IMR-90 (cell line): Measurements from ENCODE around the gene CHAC1. TPM values are rescaled to one million over a fixed set of nuclear protein-coding genes. Genes with fewer than 3 reads are reported as not detected.

Source experiments
- ATAC-seq: fragments of 200-7000 bp; cut with Tn5 transposase; 2 replicates; pipeline ENCODE4 v1.9.1; 2020; ENCODE audit warnings: low read depth, mild to moderate bottlenecking, moderate library complexity
- BruUV-seq: library from RNA; stranded (reverse); fragments of 400-500 nt; replicated peaks from 2 replicates; lab custom pipeline; 2021; lab: Mats Ljungman, UMichigan
- CTCF ChIA-PET: fragments of 300-600 bp; formaldehyde crosslinking; extraction: SDS; loops from one replicate; lab custom pipeline; 2021; ENCODE audit warnings: antibody characterized with exemption; lab: Yijun Ruan, JAX
- POLR2A ChIA-PET: fragments of 300-600 bp; sonication (Branson Sonifier 250); formaldehyde crosslinking; loops from one replicate; lab custom pipeline; 2022; ENCODE audit warnings: antibody characterized with exemption; ENCODE audit not compliant: unreplicated experiment; lab: Charles Lee
- DNase-seq: peaks from one replicate; pipeline ENCODE4 v3.0.0; 2013
- H2AFZ ChIP-seq: replicated peaks from 2 replicates; pipeline ENCODE3; 2013; ENCODE audit warnings: low read length, mild to moderate bottlenecking; ENCODE audit not compliant: poor library complexity
- H2AK5ac ChIP-seq: 2 replicates; pipeline ENCODE4 v1.6.1; 2013; ENCODE audit warnings: low read depth, low read length, inconsistent platforms
- H2AK9ac ChIP-seq: replicated peaks from 2 replicates; pipeline ENCODE3; 2013; ENCODE audit warnings: mild to moderate bottlenecking, low read depth, low read length, moderate library complexity; ENCODE audit not compliant: poor library complexity
- H2BK120ac ChIP-seq: 2 replicates; pipeline ENCODE4 v1.6.1; 2013; ENCODE audit warnings: low read depth, low read length, inconsistent platforms
- H2BK15ac ChIP-seq: 3 replicates; pipeline ENCODE4 v1.6.1; 2013; ENCODE audit warnings: low read depth, low read length, inconsistent platforms
- H2BK20ac ChIP-seq: 2 replicates; pipeline ENCODE4 v1.6.1; 2013; ENCODE audit warnings: low read depth, mild to moderate bottlenecking, inconsistent platforms, low read length, moderate library complexity
- H2BK5ac ChIP-seq: 2 replicates; pipeline ENCODE4 v1.6.1; 2013; ENCODE audit warnings: mild to moderate bottlenecking, low read depth, low read length, inconsistent platforms; ENCODE audit not compliant: poor library complexity, severe bottlenecking
- H3K14ac ChIP-seq: replicated peaks from 2 replicates; pipeline ENCODE4 v1.6.1; 2013; ENCODE audit warnings: low read depth, low read length, inconsistent platforms
- H3K18ac ChIP-seq: 2 replicates; pipeline ENCODE4 v1.6.1; 2013; ENCODE audit warnings: low read depth, low read length, control low read depth
- H3K23ac ChIP-seq: 2 replicates; pipeline ENCODE4 v1.6.1; 2013; ENCODE audit warnings: low read depth, low read length, inconsistent platforms
- H3K27ac ChIP-seq: 2 replicates; pipeline ENCODE4 v1.5.1; 2013; ENCODE audit warnings: mild to moderate bottlenecking, control low read depth, low read length; ENCODE audit not compliant: insufficient read depth
- H3K27me3 ChIP-seq: 2 replicates; pipeline ENCODE4 v1.6.1; 2013; ENCODE audit warnings: low read length; ENCODE audit not compliant: control insufficient read depth, insufficient read depth
- H3K36me3 ChIP-seq: 2 replicates; pipeline ENCODE4 v1.6.1; 2013; ENCODE audit warnings: low read length, mixed read lengths; ENCODE audit not compliant: control insufficient read depth, insufficient read depth
- H3K4ac ChIP-seq: 2 replicates; pipeline ENCODE4 v1.6.1; 2013; ENCODE audit warnings: low read depth, low read length, inconsistent platforms
- H3K4me1 ChIP-seq: 2 replicates; pipeline ENCODE4 v1.6.1; 2013; ENCODE audit warnings: low read length, mixed read lengths; ENCODE audit not compliant: control insufficient read depth, insufficient read depth
- H3K4me2 ChIP-seq: 2 replicates; pipeline ENCODE4 v1.6.1; 2013; ENCODE audit warnings: low read depth, mild to moderate bottlenecking, control low read depth, low read length, moderate library complexity
- H3K4me3 ChIP-seq: 2 replicates; pipeline ENCODE4 v1.5.1; 2013; ENCODE audit warnings: low read depth, mild to moderate bottlenecking, control low read depth, low read length, moderate library complexity; ENCODE audit not compliant: insufficient read depth
- H3K56ac ChIP-seq: 2 replicates; pipeline ENCODE4 v1.6.1; 2013; ENCODE audit warnings: low read length, inconsistent platforms; ENCODE audit not compliant: insufficient read depth; ENCODE audit errors: extremely low read depth
- H3K79me1 ChIP-seq, 2 experiments: 2 replicates each; pipeline ENCODE4 v1.6.1; 2013; ENCODE audit warnings: low read length in 2 of 2, inconsistent platforms in 1 of 2, low read depth in 1 of 2
- H3K9ac ChIP-seq: 2 replicates; pipeline ENCODE4 v1.6.1; 2013; ENCODE audit warnings: low read depth, low read length, control low read depth
- H3K9me1 ChIP-seq: 2 replicates; pipeline ENCODE4 v1.6.1; 2013; ENCODE audit warnings: low read length, inconsistent platforms; ENCODE audit not compliant: insufficient read depth
- H3K9me3 ChIP-seq: 2 replicates; pipeline ENCODE4 v1.6.1; 2013; ENCODE audit warnings: low read length; ENCODE audit not compliant: control insufficient read depth, insufficient read depth
- H4K20me1 ChIP-seq: 2 replicates; pipeline ENCODE4 v1.6.1; 2013; ENCODE audit warnings: low read length, inconsistent platforms; ENCODE audit not compliant: insufficient read depth
- H4K5ac ChIP-seq: 2 replicates; pipeline ENCODE4 v1.6.1; 2013; ENCODE audit warnings: mild to moderate bottlenecking, low read depth, low read length, control low read depth
- H4K8ac ChIP-seq, 2 experiments: 2 replicates each; pipeline ENCODE4 v1.6.1; 2013; ENCODE audit warnings: low read depth in 2 of 2, low read length in 2 of 2, control low read depth in 1 of 2, inconsistent platforms in 1 of 2
- H4K91ac ChIP-seq: 2 replicates; pipeline ENCODE4 v1.6.1; 2013; ENCODE audit warnings: low read depth, low read length, inconsistent platforms; ENCODE audit not compliant: insufficient read depth
- CHD1 ChIP-seq: IDR thresholded peaks from 2 replicates; pipeline ENCODE4 v1.6.1; 2012; ENCODE audit warnings: low read depth, low read length, improper control_type of control experiment
- MAZ ChIP-seq: IDR thresholded peaks from 2 replicates; pipeline ENCODE4 v1.6.1; 2012; ENCODE audit warnings: low read depth, mild to moderate bottlenecking, low read length, improper control_type of control experiment, moderate library complexity, borderline replicate concordance
- MXI1 ChIP-seq: IDR thresholded peaks from 2 replicates; pipeline ENCODE4 v1.6.1; 2012; ENCODE audit warnings: low read depth, mild to moderate bottlenecking, low read length, moderate library complexity, borderline replicate concordance
- RAD21 ChIP-seq: IDR thresholded peaks from 2 replicates; pipeline ENCODE4 v1.6.1; 2012; ENCODE audit warnings: low read length, improper control_type of control experiment
- RCOR1 ChIP-seq: IDR thresholded peaks from 2 replicates; pipeline ENCODE4 v1.6.1; 2012; ENCODE audit warnings: mild to moderate bottlenecking, low read length, improper control_type of control experiment; ENCODE audit not compliant: insufficient replicate concordance
- WGBS, 2 experiments: methylation state at CpG; one replicate each; pipeline versions ENCODE4 v1.1.5 to v1.1.7; 2013; ENCODE audit warnings: missing lambda C conversion rate in 2 of 2; ENCODE audit not compliant: insufficient read length in 1 of 2; ENCODE audit errors: extremely low coverage in 2 of 2; 5-methylcytosine and 5-hydroxymethylcytosine counted together
- dilution Hi-C: fragments of 300-500 bp; cut with HindIII; formaldehyde crosslinking; loops from one replicate; pipeline ENCODE4 v1.14.3; 2018; ENCODE audit warnings: low sequenced_read_pairs; ENCODE audit not compliant: unreplicated experiment
- in situ Hi-C: fragments of 300-500 bp; cut with MboI; formaldehyde crosslinking; loops from 3 replicates; pipeline ENCODE4 v1.14.3; 2019; ENCODE audit warnings: low sequenced_read_pairs, inconsistent platforms, mixed read lengths
- intact Hi-C: fragments of 100-400 bp; cut with micrococcal nuclease; formaldehyde crosslinking; loops from 2 replicates; pipeline ENCODE4 v1.10.0; 2022
- polyA plus RNA-seq, 3 experiments: library from polyadenylated mRNA; depleted of rRNA; stranded (reverse); fragments of >200 nt; gene quantifications; 2 replicates each; pipeline ENCODE4 v1.2.3, GENCODE V29; 2012; ENCODE audit warnings: low replicate concordance in 1 of 3
- total RNA-seq: library from RNA; depleted of rRNA; stranded (reverse); fragments of >200 nt; gene quantifications from 2 replicates; pipeline ENCODE4 v1.2.3, GENCODE V29; 2012

Gene CHAC1
- total and polyA plus RNA-seq, 2 of the 4 experiments (the other 2 are of a cell fraction), result 51.3 to 77.8 TPM

GRCh38 chr15:40909662-40910630 lies 43.3 kb upstream of the CHAC1 start (continued):
- no peak for TF ChIP-seq RAD21
- no peak for TF ChIP-seq RCOR1
- TF ChIP-seq MXI1, result no peak

GRCh38 chr15:40911141-40911540 lies 42.1 kb upstream of the CHAC1 start:
- Histone ChIP-seq H3K4me3 (no peak overlapping the region), H3K18ac (no peak overlapping the region), H3K4me1 (peaks cover 13% of the 10 kb centered on the region), H3K56ac (no peak overlapping the region), H3K9me1 (peaks cover 10% of the 10 kb centered on the region), H3K9ac (no peak overlapping the region), H2AK5ac (peak overlapping the region; percentile 51; the same call in 1 of the 2 replicates), H4K91ac (no peak overlapping the region), H3K27me3 (no peaks in the 10 kb centered on the region), H4K8ac (0 out of 4 replicates have a peak overlapping the region, but pooled peaks of 1 of the 2 experiments have one; percentile 7), H2BK5ac (no peak overlapping the region), H3K14ac (no peak overlapping the region), H2AFZ (no peak overlapping the region), H2AK9ac (no peak overlapping the region), H3K4me2 (no peak overlapping the region), H2BK15ac (no peak overlapping the region), H3K36me3 (no peaks in the 10 kb centered on the region), H2BK20ac (no peak overlapping the region), H3K9me3 (no peaks in the 10 kb centered on the region), H3K79me1 (peaks cover 0 to 13% of the 10 kb centered on the region in 2 experiments; a peak in 2 of 4 replicates), H4K5ac (no peak overlapping the region), H3K4ac (no peak overlapping the region), H4K20me1 (no peaks in the 10 kb centered on the region), H3K27ac (no peak overlapping the region), H2BK120ac (no peak overlapping the region), H3K23ac (no peak overlapping the region; the same call in 1 of the 2 replicates)
- BruUV-seq, result no TSS peak
- TF ChIP-seq MAZ (no peak), CHD1 (no peak)
- in situ Hi-C loops, result no loop called here
- ATAC-seq (no peak), DNase-seq (no peak)
- POLR2A ChIA-PET, result no interaction called here
- CTCF ChIA-PET, result no interaction called here
- intact Hi-C loops, result no loop called here
- dilution Hi-C loops, result no loop called here
- 70% methylated on average over 2 of the region's 7 CpGs; no CpG with 5 or more reads in 1 of the 2 experiments for whole genome bisulfite sequencing, 2 experiments
